HUES48 (cell line): ENCODE measurements around the gene PTER.

Experiments used
- H3K27ac ChIP-seq: one replicate; pipeline ENCODE4 v1.7.0; 2013; ENCODE audit warnings: low read depth, low read length, inconsistent platforms
- H3K27me3 ChIP-seq: 2 replicates; pipeline ENCODE4 v1.6.1; 2013; ENCODE audit warnings: mild to moderate bottlenecking, low read length; ENCODE audit not compliant: control insufficient read depth, insufficient read depth
- H3K36me3 ChIP-seq: 2 replicates; pipeline ENCODE4 v1.6.1; 2013; ENCODE audit warnings: low read length; ENCODE audit not compliant: control insufficient read depth, insufficient read depth
- H3K4me1 ChIP-seq: 2 replicates; pipeline ENCODE4 v1.6.1; 2013; ENCODE audit warnings: mild to moderate bottlenecking, low read length; ENCODE audit not compliant: control insufficient read depth, insufficient read depth
- H3K4me3 ChIP-seq: 2 replicates; pipeline ENCODE4 v1.5.1; 2013; ENCODE audit warnings: mild to moderate bottlenecking, low read depth, low read length
- H3K9ac ChIP-seq: 2 replicates; pipeline ENCODE4 v1.6.1; 2013; ENCODE audit warnings: mild to moderate bottlenecking, low read depth, low read length, moderate library complexity
- H3K9me3 ChIP-seq: 2 replicates; pipeline ENCODE4 v1.6.1; 2013; ENCODE audit warnings: low read length; ENCODE audit not compliant: control insufficient read depth, insufficient read depth

The PTER gene

DNA sequence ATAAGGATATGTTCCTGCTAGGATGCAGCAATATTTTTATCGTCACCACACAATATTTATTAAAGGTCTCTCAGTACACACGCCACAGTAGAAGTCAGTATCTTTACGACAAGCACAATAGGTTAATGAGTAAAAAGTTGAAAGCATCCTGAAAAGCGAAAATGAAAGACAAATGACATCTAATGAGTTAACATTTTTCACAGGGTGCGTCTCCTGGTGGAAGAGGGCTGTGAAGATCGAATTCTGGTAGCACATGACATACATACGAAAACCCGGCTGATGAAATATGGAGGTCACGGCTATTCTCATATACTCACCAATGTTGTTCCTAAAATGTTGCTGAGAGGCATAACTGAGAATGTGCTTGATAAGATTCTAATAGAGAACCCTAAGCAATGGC lies 74.0 kb downstream of the PTER start:
- no peak overlapping the region for H3K4me3 ChIP-seq
- H3K27ac ChIP-seq = no peak overlapping the region
- no peaks in the 10 kb centered on the region for H3K36me3 ChIP-seq
- H3K9me3 ChIP-seq = no peaks in the 10 kb centered on the region
- H3K27me3 ChIP-seq = no peaks in the 10 kb centered on the region
- H3K9ac ChIP-seq = no peak overlapping the region
- H3K4me1 ChIP-seq = no peaks in the 10 kb centered on the region

DNA sequence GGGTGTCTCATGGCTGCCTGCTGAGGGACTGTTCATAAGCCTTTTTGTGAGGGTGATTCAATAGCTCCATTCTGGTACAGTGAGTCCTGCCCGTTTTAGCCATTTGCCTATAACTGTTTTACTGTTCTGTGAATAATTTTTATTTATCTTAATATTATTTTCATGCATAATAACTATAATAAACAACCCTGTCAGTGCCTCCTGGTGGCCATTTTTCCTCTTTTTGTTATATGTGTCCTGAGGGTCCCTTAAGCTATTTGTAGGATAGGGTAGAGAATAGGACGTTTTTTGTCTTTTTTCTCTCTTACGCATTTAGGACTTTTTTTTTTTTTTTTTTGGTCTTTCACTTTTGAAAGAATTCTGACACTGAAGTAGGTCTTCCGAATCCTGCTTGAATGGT lies 82.0 kb downstream of the PTER start:
- H3K9ac ChIP-seq = no peak overlapping the region
- H3K4me3 ChIP-seq = 0 out of 2 replicates have a peak overlapping the region, but pooled peaks have one; percentile 66
- no peaks in the 10 kb centered on the region for H3K36me3 ChIP-seq
- peaks cover 51% of the 10 kb centered on the region for H3K27me3 ChIP-seq
- H3K4me1 ChIP-seq = peaks cover 11% of the 10 kb centered on the region; the same call in 1 of the 2 replicates
- H3K9me3 ChIP-seq = no peaks in the 10 kb centered on the region
- H3K27ac ChIP-seq = no peak overlapping the region

DNA sequence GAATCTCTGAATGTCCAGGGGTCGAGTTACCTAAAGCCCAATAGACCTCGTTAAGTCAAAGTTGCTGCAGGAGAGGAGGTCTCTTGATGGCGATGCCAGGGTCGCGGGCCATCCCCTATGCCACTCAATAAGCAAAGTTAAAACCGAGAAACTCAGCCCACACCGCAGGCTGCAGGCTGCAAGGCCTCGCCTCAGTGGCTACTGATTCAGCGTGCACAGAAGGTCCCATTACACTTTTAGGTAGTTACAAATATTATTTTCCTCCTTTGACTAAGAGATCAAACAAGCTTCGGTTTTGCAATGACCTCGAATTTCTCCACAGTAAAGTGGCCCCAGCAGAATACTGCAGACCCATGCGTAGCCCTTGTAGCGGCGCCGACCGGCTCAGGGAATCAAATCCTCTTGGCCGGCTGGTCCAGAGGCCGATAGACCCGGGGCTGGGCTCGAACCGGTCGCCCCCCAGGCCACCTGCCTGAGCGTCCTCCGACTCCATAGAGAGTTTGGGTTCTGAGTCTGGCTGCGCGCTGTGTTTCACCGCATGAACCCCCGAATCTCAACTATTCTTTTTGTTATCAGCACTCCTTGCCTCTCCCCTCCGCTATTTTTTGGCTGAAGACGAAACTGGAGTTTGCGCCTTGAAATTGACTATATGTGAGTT lies 82.6 kb downstream of the PTER start:
- Histone ChIP-seq H3K27me3 (peaks cover 57% of the 10 kb centered on the region), H3K4me1 (peaks cover 11% of the 10 kb centered on the region; the same call in 1 of the 2 replicates), H3K36me3 (no peaks in the 10 kb centered on the region), H3K9ac (peak overlapping the region; percentile 3; the same call in 1 of the 2 replicates), H3K27ac (no peak overlapping the region), H3K9me3 (no peaks in the 10 kb centered on the region), H3K4me3 (peak overlapping the region; percentile 66)

DNA sequence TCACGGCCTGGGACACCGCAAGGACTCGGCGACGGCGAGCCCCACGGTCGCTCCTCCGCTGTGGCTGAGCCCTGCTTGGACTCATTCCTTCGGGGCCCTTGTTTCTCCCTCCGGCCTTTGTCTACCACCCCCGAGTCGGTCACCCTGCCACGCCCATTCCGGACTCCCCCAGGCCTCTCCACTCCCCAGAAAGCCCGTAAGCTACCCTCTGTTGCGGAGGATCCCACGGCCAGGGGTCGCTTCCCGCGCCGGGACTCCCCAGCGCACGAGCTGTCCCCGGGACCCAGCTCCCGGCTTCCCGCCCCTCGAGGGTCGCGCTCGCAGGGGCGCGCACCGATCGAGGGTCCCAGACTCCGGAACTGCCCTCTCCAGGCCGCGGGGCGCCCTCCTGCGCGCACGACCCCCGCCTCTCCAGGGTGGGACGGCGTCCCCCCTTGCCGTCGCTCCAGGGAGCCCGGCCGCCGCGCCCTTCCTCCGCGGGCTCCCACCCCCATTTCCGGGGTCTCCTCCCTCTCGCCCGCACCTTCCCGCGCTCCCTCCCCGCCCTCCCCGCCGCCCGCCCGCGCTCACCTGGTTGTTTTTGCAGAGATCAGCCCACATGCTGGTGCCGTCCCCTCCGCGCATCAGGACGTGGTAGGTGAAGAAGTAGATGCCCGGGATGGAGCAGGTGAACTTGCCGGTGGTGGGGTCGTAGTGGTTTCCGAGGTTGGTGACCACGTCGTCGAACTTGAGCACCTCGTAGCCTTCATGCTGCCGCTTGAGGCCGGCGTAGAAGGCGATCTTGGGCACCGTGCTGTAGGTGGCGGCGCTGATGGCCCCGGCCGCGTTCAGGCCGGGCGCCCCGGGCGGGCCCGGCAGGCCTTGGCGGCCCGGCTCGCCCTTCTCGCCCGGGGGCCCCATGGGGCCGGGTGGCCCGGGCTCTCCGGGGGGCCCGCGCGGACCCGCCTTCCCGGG lies 83.4 kb downstream of the PTER start:
- H3K9me3 ChIP-seq = no peaks in the 10 kb centered on the region
- H3K36me3 ChIP-seq = no peaks in the 10 kb centered on the region
- H3K9ac ChIP-seq = peak overlapping the region; percentile 3; the same call in 1 of the 2 replicates
- H3K4me1 ChIP-seq = peaks cover 11% of the 10 kb centered on the region; the same call in 1 of the 2 replicates
- H3K27me3 ChIP-seq = peaks cover 61% of the 10 kb centered on the region
- H3K4me3 ChIP-seq = peak overlapping the region; percentile 66
- no peak overlapping the region for H3K27ac ChIP-seq

DNA sequence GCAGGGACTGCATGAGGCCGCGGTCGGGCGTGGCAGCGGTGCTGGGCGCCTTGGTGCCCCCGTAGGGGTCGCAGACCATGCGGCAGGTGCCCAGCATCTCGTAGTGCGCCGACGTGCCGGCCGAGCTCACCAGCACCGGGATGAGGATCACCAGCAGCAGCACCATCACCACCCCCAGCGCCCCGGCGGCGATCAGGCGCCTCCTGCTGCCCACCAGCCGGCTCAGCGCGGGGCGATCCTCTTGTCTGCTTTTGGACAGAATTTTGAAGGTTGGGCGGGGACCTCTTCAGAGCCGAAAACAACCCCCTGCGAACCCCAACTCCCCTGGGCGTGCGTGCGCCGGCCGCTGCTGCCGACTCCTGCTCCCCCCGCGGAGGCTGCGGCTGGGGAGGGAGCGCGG lies 84.1 kb downstream of the PTER start:
- Histone ChIP-seq H3K27me3 (peaks cover 61% of the 10 kb centered on the region), H3K9ac (no peak overlapping the region), H3K4me3 (peak overlapping the region; percentile 66), H3K4me1 (peaks cover 11% of the 10 kb centered on the region; the same call in 1 of the 2 replicates), H3K27ac (no peak overlapping the region), H3K36me3 (no peaks in the 10 kb centered on the region), H3K9me3 (no peaks in the 10 kb centered on the region)

DNA sequence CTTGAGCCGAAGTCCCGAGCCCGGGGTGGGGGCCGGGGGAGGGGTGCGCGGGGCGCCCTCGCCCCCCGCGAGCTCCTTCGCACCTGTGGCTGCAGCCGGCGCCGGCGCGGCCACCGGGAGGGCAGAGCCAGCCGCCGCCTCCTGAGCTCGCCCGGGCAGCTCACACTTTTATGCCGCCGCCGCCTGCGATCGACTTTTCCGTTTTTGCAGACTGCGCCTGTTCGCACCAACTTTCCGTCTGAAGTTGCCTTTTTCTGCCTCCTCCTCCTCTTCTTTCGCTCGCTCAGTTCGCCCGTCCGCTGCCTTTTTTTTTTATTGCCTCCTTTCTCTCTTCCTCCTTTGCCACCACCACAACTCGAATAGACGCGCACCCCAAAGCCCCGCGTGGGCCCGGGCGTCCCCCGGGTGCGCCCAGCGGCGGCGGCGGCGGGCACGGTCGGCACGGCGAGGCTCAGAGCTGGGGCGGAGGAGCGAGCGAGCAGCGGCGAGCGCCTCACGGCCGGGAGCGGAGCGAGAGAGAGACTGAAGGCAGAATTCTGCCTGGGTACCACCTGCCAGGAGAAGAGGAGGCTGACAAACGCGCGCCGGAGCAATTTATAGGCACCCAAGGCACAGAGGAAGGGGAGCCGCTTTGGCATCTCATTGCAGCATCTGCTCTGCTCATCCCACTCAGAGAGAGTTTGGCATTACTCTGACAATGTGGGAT lies 84.7 kb downstream of the PTER start, which contains the start of gene C1QL3:
TSS of gene C1QL3 (minus strand) at position 569 of the 706 bp plus-strand sequence. CDS start 814 bp downstream, outside the sequence.
- Histone ChIP-seq H3K4me1 (peaks cover 11% of the 10 kb centered on the region; the same call in 1 of the 2 replicates), H3K27me3 (peaks cover 61% of the 10 kb centered on the region), H3K27ac (no peak within 1 kb of the TSS), H3K36me3 (no peaks in the 10 kb centered on the region), H3K9ac (no peak within 1 kb of the TSS), H3K9me3 (no peaks in the 10 kb centered on the region), H3K4me3 (peak within 1 kb of the TSS; percentile 66)

DNA sequence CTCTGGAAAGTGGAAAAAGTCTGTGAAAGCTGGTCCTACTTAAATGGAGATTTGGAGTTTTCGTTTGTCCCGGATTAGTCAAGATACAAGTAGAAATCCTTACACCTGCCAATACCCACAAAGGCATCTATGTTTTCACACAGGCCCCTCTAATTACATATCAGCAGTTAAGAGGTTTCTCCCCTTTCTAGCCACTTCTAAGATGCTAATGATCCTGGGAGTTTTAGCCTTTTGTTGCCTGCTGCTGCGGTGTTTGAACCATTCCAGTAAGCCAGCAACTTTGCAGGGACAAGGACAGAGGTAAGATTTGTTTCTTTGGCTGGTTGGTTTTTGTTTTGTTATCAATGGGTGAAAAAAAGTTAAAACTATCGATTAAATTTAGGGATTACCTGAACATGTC lies 90.6 kb downstream of the PTER start:
- H3K36me3 ChIP-seq = no peaks in the 10 kb centered on the region
- H3K9ac ChIP-seq = no peak overlapping the region
- H3K4me1 ChIP-seq = peaks cover 15% of the 10 kb centered on the region
- H3K9me3 ChIP-seq = no peaks in the 10 kb centered on the region
- H3K27ac ChIP-seq = no peak overlapping the region
- no peak overlapping the region for H3K4me3 ChIP-seq
- H3K27me3 ChIP-seq = peaks cover 26% of the 10 kb centered on the region

DNA sequence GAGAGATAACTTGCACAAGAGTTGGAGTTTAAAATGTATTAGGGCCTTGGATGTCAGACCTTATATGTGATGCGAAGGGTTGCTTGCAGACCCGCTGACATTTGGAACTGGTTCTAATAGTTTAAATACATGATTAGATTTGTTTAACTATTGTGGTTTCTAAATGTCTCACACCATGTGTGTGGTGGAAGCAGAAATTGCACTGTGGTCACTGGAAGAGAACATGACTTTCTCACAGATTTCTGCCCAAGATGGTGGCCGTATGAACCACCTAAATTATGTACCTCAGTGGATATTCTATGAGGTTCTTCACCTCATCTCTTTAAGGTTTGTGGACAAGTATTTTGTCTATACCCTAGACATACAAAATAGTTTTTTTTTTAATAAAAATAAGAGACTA lies 93.0 kb downstream of the PTER start:
- H3K36me3 ChIP-seq = no peaks in the 10 kb centered on the region
- H3K27ac ChIP-seq = no peak overlapping the region
- H3K9me3 ChIP-seq = no peaks in the 10 kb centered on the region
- H3K4me3 ChIP-seq = no peak overlapping the region
- no peak overlapping the region for H3K9ac ChIP-seq
- peaks cover 15% of the 10 kb centered on the region for H3K4me1 ChIP-seq
- H3K27me3 ChIP-seq = 0 out of 2 replicates have a peak, but pooled peaks cover 2% of the 10 kb centered on the region

DNA sequence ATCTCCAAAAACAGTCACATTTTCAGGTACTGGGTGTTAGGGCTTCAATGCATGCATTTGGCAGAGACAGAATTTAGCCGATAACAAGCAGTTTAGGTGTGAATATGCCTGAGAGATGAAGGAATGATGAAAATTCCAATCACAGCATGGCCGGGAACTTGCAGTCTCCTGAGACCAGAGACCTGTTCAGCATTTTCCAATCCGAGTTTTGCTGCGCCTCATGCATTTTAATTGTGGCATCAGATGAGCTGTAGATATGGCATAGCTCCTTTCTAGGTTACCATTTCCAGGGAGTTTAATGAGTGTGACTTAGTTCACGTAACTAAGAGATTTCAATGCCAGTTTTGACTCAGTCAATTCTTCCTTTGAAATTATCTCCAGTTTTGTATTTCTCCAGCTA lies 99.3 kb downstream of the PTER start:
- Histone ChIP-seq H3K9ac (no peak overlapping the region), H3K9me3 (no peaks in the 10 kb centered on the region), H3K4me1 (no peaks in the 10 kb centered on the region), H3K4me3 (no peak overlapping the region), H3K27me3 (no peaks in the 10 kb centered on the region), H3K27ac (no peak overlapping the region), H3K36me3 (no peaks in the 10 kb centered on the region)

DNA sequence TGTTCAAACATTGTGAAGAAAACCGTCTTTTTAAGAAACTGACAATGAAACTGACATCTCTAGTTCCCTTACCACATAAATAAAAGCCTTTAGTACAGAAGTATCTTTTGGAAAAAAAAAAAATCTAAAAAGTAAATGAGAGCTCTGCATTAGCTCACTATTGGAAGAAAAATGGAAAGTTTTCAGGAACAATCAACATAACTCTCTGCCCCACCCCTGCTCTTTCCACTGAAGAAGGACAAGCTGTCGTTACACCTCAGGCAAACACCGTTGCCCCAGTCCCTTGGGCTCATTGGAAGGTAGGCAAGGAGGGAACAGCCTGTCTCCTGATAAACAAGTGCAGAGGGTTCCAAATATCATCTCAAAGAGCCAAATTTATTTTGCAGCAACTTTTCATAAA lies 107.3 kb downstream of the PTER start:
- no peaks in the 10 kb centered on the region for H3K36me3 ChIP-seq
- no peaks in the 10 kb centered on the region for H3K9me3 ChIP-seq
- no peak overlapping the region for H3K4me3 ChIP-seq
- no peak overlapping the region for H3K9ac ChIP-seq
- H3K27ac ChIP-seq = no peak overlapping the region
- H3K27me3 ChIP-seq = no peaks in the 10 kb centered on the region
- no peaks in the 10 kb centered on the region for H3K4me1 ChIP-seq
